Caco-2 (cell line): Measurements from ENCODE around the gene OAF. TPM values are rescaled to one million over a fixed set of nuclear protein-coding genes. Genes with fewer than 3 reads are reported as not detected.

Experiments
- BruUV-seq: library from RNA; stranded (reverse); fragments of 400-500 nt; replicated peaks from 2 replicates; lab custom pipeline; 2021; lab: Mats Ljungman, UMichigan
- CTCF ChIA-PET: fragments of 300-600 bp; sonication (Branson Sonifier 250); formaldehyde crosslinking; loops from one replicate; lab custom pipeline; 2022; ENCODE audit warnings: antibody characterized with exemption; lab: Charles Lee
- POLR2A ChIA-PET: fragments of 300-600 bp; sonication (Branson Sonifier 250); formaldehyde crosslinking; loops from one replicate; lab custom pipeline; 2022; ENCODE audit warnings: antibody characterized with exemption; lab: Charles Lee
- DNase-seq, 2 experiments: peaks; one replicate each; pipeline versions ENCODE4 v3.0.0 to v3.0.0-alpha.2; 2020 to 2022
- H3K27me3 ChIP-seq: replicated peaks from 2 replicates; pipeline ENCODE4 v1.6.0; 2011; ENCODE audit warnings: low read length; ENCODE audit not compliant: control insufficient read depth, insufficient read depth
- H3K36me3 ChIP-seq: 2 replicates; pipeline ENCODE4 v1.5.1; 2011; ENCODE audit warnings: low read length; ENCODE audit not compliant: control insufficient read depth, insufficient read depth
- H3K4me1 ChIP-seq: fragments of 250-450 bp; sonication (Bioruptor Pico); 2 replicates; pipeline ENCODE4 v1.5.1; 2020; ENCODE audit warnings: mild to moderate bottlenecking
- H3K4me3 ChIP-seq: 2 replicates; pipeline ENCODE4 v1.5.1; 2011; ENCODE audit warnings: low read depth, mild to moderate bottlenecking, control low read depth, low read length
- H3K9me3 ChIP-seq: fragments of 250-450 bp; sonication (Bioruptor Pico); 2 replicates; pipeline ENCODE4 v1.5.1; 2020; ENCODE audit warnings: mild to moderate bottlenecking, moderate library complexity
- H3K27ac Mint-ChIP-seq: one replicate; pipeline ENCODE4 v1.8.0; 2022; ENCODE audit warnings: mixed read lengths; ENCODE audit not compliant: unreplicated experiment
- H3K27me3 Mint-ChIP-seq: one replicate; pipeline ENCODE4 v1.8.0; 2022; ENCODE audit warnings: mixed read lengths; ENCODE audit not compliant: insufficient read depth, unreplicated experiment
- H3K36me3 Mint-ChIP-seq: one replicate; pipeline ENCODE4 v1.8.0; 2022; ENCODE audit warnings: mild to moderate bottlenecking, mixed read lengths; ENCODE audit not compliant: insufficient read depth, unreplicated experiment
- H3K4me1 Mint-ChIP-seq: one replicate; pipeline ENCODE4 v1.8.0; 2022; ENCODE audit warnings: low read depth, mixed read lengths; ENCODE audit not compliant: unreplicated experiment
- H3K4me3 Mint-ChIP-seq: one replicate; pipeline ENCODE4 v1.8.0; 2022; ENCODE audit warnings: mild to moderate bottlenecking, moderate library complexity, mixed read lengths; ENCODE audit not compliant: unreplicated experiment
- H3K9me3 Mint-ChIP-seq: one replicate; pipeline ENCODE4 v1.8.0; 2022; ENCODE audit warnings: mixed read lengths; ENCODE audit not compliant: unreplicated experiment
- CTCF ChIP-seq, 2 experiments: fragments of 200-600 bp in 1 of 2; IDR thresholded peaks; 1 replicate in 1 of 2; 2 replicates in 1 of 2; pipeline versions ENCODE4 v1.5.1 to v1.8.0; 2011 to 2022; ENCODE audit warnings: antibody characterized with exemption in 1 of 2, control low read depth in 1 of 2, inconsistent platforms in 1 of 2, low read depth in 1 of 2, low read length in 1 of 2, mild to moderate bottlenecking in 1 of 2, moderate library complexity in 1 of 2; ENCODE audit not compliant: insufficient read depth in 1 of 2, severe bottlenecking in 1 of 2, unreplicated experiment in 1 of 2
- intact Hi-C: fragments of 100-400 bp; cut with micrococcal nuclease; formaldehyde crosslinking; loops from one replicate; pipeline ENCODE4 v1.10.0; 2022; ENCODE audit not compliant: unreplicated experiment
- total RNA-seq: library from RNA; stranded (reverse); gene quantifications from 2 replicates; pipeline ENCODE4 v1.2.3, GENCODE V29; 2022

OAF gene
- total RNA-seq, 1 experiment from 2014 or later, result 31.3 TPM

- H3K27me3 ChIP-seq, result no peaks in the 10 kb centered on the region
- TF ChIP-seq CTCF (IDR thresholded peaks at IDR 0.05; ENCODE audit: insufficient read depth in 1 of 2, low read depth in 1 of 2, low read length in 1 of 2, severe bottlenecking in 1 of 2, unreplicated experiment in 1 of 2), result no peak
- BruUV-seq, result TSS peak; percentile 37
- intact Hi-C loops, result loop anchor here (1.0 kb wide), 2 partner anchors 25 to 44 kb away; no protein-coding TSS in a partner anchor
- peaks cover 8% of the 10 kb centered on the region for H3K9me3 ChIP-seq
- H3K9me3 Mint-ChIP-seq, result no peaks in the 10 kb centered on the region
- peak; percentile 85 to 94 for DNase-seq
- peaks cover 72% of the 10 kb centered on the region for H3K4me1 ChIP-seq
- peak overlapping the region; percentile 28 for H3K4me3 ChIP-seq
- peaks cover 45% of the 10 kb centered on the region for H3K4me1 Mint-ChIP-seq
- CTCF ChIA-PET, result interaction anchor here (0.7 to 2.1 kb wide), 8 partner anchors 8 to 44 kb away, joined by 3 to 13 read pairs (median 3); no protein-coding TSS in a partner anchor
- H3K4me3 Mint-ChIP-seq, result peak overlapping the region; percentile 49
- POLR2A ChIA-PET, result no interaction called here
- no peaks in the 10 kb centered on the region for H3K27me3 Mint-ChIP-seq
- H3K36me3 Mint-ChIP-seq, result no peaks in the 10 kb centered on the region
- no peaks in the 10 kb centered on the region for H3K36me3 ChIP-seq
- H3K27ac Mint-ChIP-seq, result peak overlapping the region; percentile 84
Observed at GRCh38 chr11:120184946-120185705, 25.7 kb upstream of the OAF start.

GRCh38 chr11:120185706-120186455, 25.0 kb upstream of the OAF start:
- intact Hi-C loops, result loop anchor here (1.0 kb wide), 2 partner anchors 24 to 43 kb away; no protein-coding TSS in a partner anchor
- ChIA-PET CTCF (interaction anchor here (0.7 to 2.1 kb wide), 8 partner anchors 8 to 117 kb away, joined by 3 to 13 read pairs (median 3); no protein-coding TSS in a partner anchor), POLR2A (no interaction called here)
- Mint-ChIP-seq H3K27me3 (no peaks in the 10 kb centered on the region), H3K4me1 (peaks cover 45% of the 10 kb centered on the region), H3K4me3 (peak overlapping the region; percentile 49), H3K27ac (peak overlapping the region; percentile 84), H3K36me3 (no peaks in the 10 kb centered on the region), H3K9me3 (no peaks in the 10 kb centered on the region)
- TF ChIP-seq CTCF (IDR thresholded peaks at IDR 0.05; ENCODE audit: insufficient read depth in 1 of 2, low read depth in 1 of 2, low read length in 1 of 2, severe bottlenecking in 1 of 2, unreplicated experiment in 1 of 2), result no peak
- TSS peak; percentile 79 for BruUV-seq
- peak in 1 of 2 experiments; percentile 34 for DNase-seq
- Histone ChIP-seq H3K36me3 (no peaks in the 10 kb centered on the region), H3K9me3 (peaks cover 8% of the 10 kb centered on the region), H3K4me3 (no peak overlapping the region), H3K27me3 (no peaks in the 10 kb centered on the region), H3K4me1 (peaks cover 72% of the 10 kb centered on the region)

- BruUV-seq, result no TSS peak
- Mint-ChIP-seq H3K9me3 (no peaks in the 10 kb centered on the region), H3K4me1 (peaks cover 45% of the 10 kb centered on the region), H3K4me3 (no peak overlapping the region), H3K27me3 (no peaks in the 10 kb centered on the region), H3K27ac (peak overlapping the region; percentile 84), H3K36me3 (no peaks in the 10 kb centered on the region)
- ChIA-PET CTCF (interaction anchor here (0.9 kb wide), 1 partner anchor 117 kb away, joined by 3 read pairs; no protein-coding TSS in a partner anchor), POLR2A (no interaction called here)
- H3K36me3 ChIP-seq, result no peaks in the 10 kb centered on the region
- H3K4me1 ChIP-seq, result peaks cover 72% of the 10 kb centered on the region
- no peak for DNase-seq
- H3K4me3 ChIP-seq, result no peak overlapping the region
- no peaks in the 10 kb centered on the region for H3K27me3 ChIP-seq
- intact Hi-C loops, result no loop called here
- peaks cover 8% of the 10 kb centered on the region for H3K9me3 ChIP-seq
- TF ChIP-seq CTCF (IDR thresholded peaks at IDR 0.05; ENCODE audit: insufficient read depth in 1 of 2, low read depth in 1 of 2, low read length in 1 of 2, severe bottlenecking in 1 of 2, unreplicated experiment in 1 of 2), result no peak
Observed at GRCh38 chr11:120186456-120186773, 24.4 kb upstream of the OAF start.
